ENCODE data around the gene TSEN54. TPM values are rescaled to one million over a fixed set of nuclear protein-coding genes. Genes with fewer than 3 reads are reported as not detected.
A peak's percentile ranks its signal among the peaks of the same experiment; 100 is the strongest.

Gene TSEN54
- total RNA-seq, 2 donors from 2014 or later = 63.8 to 123 TPM

DNA sequence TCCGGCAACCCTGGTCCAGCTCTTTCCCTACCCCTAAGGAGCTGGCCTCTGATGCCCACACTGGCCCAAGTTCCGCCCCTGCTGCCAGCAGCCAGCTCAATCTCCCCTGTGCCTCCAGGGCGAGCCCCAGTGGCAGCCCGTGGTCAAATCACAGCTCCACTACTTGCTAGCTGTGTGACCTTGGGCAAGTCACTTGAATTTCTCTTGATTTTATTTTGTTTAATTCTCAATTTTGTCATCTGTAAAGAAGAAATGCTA lies 11.2 kb upstream of the TSEN54 start:
- no peaks in the 10 kb centered on the region for H3K27me3 ChIP-seq
- no peak overlapping the region for H3K4me3 ChIP-seq
- H3K9me3 ChIP-seq = no peaks in the 10 kb centered on the region
- H3K4me1 ChIP-seq = peaks cover 4% of the 10 kb centered on the region
- peaks cover 0 to 2% of the 10 kb centered on the region in 2 donors for H3K36me3 ChIP-seq (replicated peaks in 1 of 2; ENCODE audit: insufficient read depth in 1 of 2, low read depth in 2 of 2)
- intact Hi-C loops (cut with DNase I) = no loop called here
- ATAC-seq (no peak), DNase-seq (no peak)
- 70 to 77% methylated on average over 4 of the region's 4 CpGs for WGBS, 2 donors
- TF ChIP-seq, protein P1, sequence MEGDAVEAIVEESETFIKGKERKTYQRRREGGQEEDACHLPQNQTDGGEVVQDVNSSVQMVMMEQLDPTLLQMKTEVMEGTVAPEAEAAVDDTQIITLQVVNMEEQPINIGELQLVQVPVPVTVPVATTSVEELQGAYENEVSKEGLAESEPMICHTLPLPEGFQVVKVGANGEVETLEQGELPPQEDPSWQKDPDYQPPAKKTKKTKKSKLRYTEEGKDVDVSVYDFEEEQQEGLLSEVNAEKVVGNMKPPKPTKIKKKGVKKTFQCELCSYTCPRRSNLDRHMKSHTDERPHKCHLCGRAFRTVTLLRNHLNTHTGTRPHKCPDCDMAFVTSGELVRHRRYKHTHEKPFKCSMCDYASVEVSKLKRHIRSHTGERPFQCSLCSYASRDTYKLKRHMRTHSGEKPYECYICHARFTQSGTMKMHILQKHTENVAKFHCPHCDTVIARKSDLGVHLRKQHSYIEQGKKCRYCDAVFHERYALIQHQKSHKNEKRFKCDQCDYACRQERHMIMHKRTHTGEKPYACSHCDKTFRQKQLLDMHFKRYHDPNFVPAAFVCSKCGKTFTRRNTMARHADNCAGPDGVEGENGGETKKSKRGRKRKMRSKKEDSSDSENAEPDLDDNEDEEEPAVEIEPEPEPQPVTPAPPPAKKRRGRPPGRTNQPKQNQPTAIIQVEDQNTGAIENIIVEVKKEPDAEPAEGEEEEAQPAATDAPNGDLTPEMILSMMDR (IDR thresholded peaks at IDR 0.05) = no peak
- TF ChIP-seq POLR2A (IDR thresholded peaks at IDR 0.05) = no peak
- no peak overlapping the region for H3K27ac ChIP-seq

DNA sequence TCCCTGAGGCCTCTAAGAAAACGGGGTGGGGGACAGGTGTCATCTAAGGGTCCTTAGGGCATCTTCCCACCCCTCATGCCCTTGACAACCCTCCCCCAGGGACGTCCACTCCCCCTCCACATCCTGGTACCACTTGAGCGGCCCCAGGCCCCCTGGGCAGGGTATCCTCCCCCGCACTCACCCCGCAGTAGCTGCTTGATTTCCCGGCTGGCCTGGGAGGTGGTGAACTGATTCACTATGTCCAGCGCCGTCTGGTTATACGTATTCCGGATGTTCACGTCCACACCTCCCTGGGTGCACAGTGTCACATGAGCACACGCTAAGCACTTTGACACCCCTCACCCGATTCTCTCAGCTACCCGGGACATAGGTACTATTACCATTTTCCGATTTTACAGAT lies 10.7 kb upstream of the TSEN54 start:
- H3K36me3 ChIP-seq (replicated peaks in 1 of 2; ENCODE audit: insufficient read depth in 1 of 2, low read depth in 2 of 2) = no peaks in the 10 kb centered on the region
- H3K27ac ChIP-seq = no peak overlapping the region
- intact Hi-C loops (cut with DNase I) = no loop called here
- ATAC-seq (no peak), DNase-seq (no peak)
- no peaks in the 10 kb centered on the region for H3K27me3 ChIP-seq
- H3K9me3 ChIP-seq = no peaks in the 10 kb centered on the region
- WGBS, 2 donors = 80 to 87% methylated on average over 15 of the region's 15 CpGs
- TF ChIP-seq, protein P1 (IDR thresholded peaks at IDR 0.05) = no peak
- TF ChIP-seq POLR2A (IDR thresholded peaks at IDR 0.05) = no peak
- H3K4me1 ChIP-seq = peaks cover 7% of the 10 kb centered on the region
- H3K4me3 ChIP-seq = no peak overlapping the region

DNA sequence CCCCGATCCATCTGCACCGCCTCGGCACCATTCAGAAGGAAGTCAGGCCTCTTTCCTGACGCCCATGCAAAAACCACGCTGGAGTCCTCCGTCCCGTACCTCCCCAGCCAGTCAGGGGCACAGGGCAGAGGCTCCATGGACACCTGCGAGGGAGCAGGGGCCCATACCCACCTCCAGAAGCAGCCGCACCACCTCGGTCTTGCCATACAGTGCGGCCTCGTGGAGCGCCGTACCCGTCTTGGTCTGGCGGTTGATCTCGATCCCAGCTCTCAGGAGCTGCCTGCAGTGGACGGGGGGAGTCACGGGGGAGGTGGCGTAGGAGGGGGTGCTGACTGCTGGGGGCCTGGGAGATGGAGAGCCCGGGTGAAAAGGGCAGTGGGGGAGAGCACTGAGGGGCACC lies 10.2 kb upstream of the TSEN54 start:
- peaks cover 12% of the 10 kb centered on the region for H3K4me1 ChIP-seq
- no peaks in the 10 kb centered on the region for H3K36me3 ChIP-seq (replicated peaks in 1 of 2; ENCODE audit: insufficient read depth in 1 of 2, low read depth in 2 of 2)
- no peak overlapping the region for H3K4me3 ChIP-seq
- no peaks in the 10 kb centered on the region for H3K27me3 ChIP-seq
- ATAC-seq (no peak), DNase-seq (no peak)
- no peak overlapping the region for H3K27ac ChIP-seq
- intact Hi-C loops (cut with DNase I) = no loop called here
- H3K9me3 ChIP-seq = no peaks in the 10 kb centered on the region
- no peak for TF ChIP-seq POLR2A (IDR thresholded peaks at IDR 0.05)
- TF ChIP-seq, protein P1 (IDR thresholded peaks at IDR 0.05) = no peak
- WGBS, 2 donors = 83% methylated on average over 21 of the region's 21 CpGs; no CpG with 5 or more reads in 1 of the 2 donors

DNA sequence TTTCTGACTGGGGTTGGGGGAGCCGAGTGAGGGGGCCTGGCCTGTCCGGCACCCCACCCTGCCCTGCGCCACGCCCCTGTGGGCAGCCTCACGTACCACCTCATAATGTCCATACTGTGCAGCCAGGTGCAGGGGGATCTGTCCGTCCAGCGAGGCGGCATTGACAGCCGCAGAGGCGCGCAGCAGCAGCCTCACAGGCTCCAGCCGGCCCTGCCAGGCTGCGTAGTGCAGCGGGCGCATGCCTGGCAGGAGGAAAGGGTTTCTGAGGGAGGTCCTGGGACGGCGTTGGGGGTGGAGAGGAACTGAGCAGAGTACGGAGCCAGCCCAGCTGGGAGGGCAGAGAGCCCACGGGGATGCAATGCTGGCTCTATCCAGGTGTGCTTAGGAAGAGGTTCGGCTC lies 9.4 kb upstream of the TSEN54 start:
- no peak overlapping the region for H3K27ac ChIP-seq
- no peak overlapping the region for H3K4me3 ChIP-seq
- WGBS, 2 donors = 90 to 95% methylated on average over 20 of the region's 20 CpGs
- no peaks in the 10 kb centered on the region for H3K9me3 ChIP-seq
- no peaks in the 10 kb centered on the region for H3K27me3 ChIP-seq
- ATAC-seq (no peak), DNase-seq (no peak)
- H3K36me3 ChIP-seq (replicated peaks in 1 of 2; ENCODE audit: insufficient read depth in 1 of 2, low read depth in 2 of 2) = no peaks in the 10 kb centered on the region
- peaks cover 19% of the 10 kb centered on the region for H3K4me1 ChIP-seq
- TF ChIP-seq, protein P1 (IDR thresholded peaks at IDR 0.05) = no peak
- no peak for TF ChIP-seq POLR2A (IDR thresholded peaks at IDR 0.05)
- intact Hi-C loops (cut with DNase I) = no loop called here

DNA sequence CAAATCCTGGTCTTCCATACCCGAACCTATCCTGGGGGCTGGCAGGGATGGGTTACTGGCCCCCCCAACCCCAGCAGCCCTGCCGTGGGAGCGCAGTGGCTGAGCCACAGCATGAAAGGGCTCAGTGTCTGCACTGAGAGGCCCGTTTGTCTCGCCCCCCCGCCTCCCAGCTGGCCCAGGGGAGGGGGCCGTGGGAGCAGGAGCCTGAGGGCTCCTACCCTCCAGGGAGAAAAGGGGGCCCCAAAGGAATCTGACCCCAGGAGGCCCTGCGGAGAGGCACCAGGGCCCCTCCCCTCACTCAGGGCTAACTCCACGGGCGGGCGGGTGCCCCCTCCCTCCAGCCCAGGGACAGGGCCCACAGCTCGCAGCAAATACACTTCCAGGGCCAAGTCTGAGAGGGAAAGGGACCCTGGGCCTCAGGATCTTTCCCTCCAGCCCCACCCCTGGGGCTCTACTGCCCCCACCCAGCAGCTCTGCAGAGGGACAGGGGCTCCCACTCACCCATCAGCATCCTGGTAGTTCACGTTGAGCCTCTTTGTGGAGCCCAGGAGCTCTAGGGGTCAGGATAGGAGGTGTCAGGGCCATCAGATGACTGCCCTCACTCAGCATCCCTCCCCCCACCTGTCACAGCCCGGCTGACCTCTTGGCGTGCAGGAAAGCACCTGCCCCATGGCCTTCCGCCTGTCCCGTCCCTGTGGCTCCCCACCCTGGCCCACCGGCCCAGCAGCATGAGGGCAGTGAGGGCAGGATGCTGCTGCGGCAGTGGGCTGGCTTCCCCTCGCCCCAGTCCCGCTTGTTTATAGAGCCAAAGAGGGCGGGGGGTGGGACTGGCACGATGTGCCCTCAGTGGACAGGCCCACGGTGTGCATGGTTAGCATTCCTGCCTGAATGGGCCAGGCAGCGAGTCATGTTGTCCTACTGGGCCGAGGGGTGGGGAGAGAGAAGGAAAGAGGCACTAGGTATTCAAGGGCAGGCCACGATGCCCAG lies 8.3 kb upstream of the TSEN54 start:
- H3K4me1 ChIP-seq = peaks cover 31% of the 10 kb centered on the region
- no peaks in the 10 kb centered on the region for H3K27me3 ChIP-seq
- H3K27ac ChIP-seq = peak overlapping the region in 1 of 4 donors; percentile 35
- intact Hi-C loops (cut with DNase I) = no loop called here
- WGBS, 2 donors = 78 to 83% methylated on average over 11 to 27 of the region's 27 CpGs
- H3K36me3 ChIP-seq (replicated peaks in 1 of 2; ENCODE audit: insufficient read depth in 1 of 2, low read depth in 2 of 2) = no peaks in the 10 kb centered on the region
- no peak for TF ChIP-seq POLR2A (IDR thresholded peaks at IDR 0.05)
- TF ChIP-seq, protein P1 (IDR thresholded peaks at IDR 0.05) = no peak
- ATAC-seq = no peak
- DNase-seq = no peak
- no peaks in the 10 kb centered on the region for H3K9me3 ChIP-seq
- H3K4me3 ChIP-seq = no peak overlapping the region
